ENCODE results near the gene PSME1.
A peak's percentile ranks its signal among the peaks of the same experiment; 100 is the strongest.

PSME1 gene

GRCh38 chr14:24130717-24131548, 5.1 kb upstream of the PSME1 start:
- DNase-seq: no peak

- no peak for DNase-seq
Observed at GRCh38 chr14:24131549-24131966, 4.4 kb upstream of the PSME1 start.

- DNase-seq: peak; percentile 70
Observed at GRCh38 chr14:24132061-24132685, 3.8 kb upstream of the PSME1 start.

- DNase-seq: no peak
Observed at GRCh38 chr14:24132976-24133375, 3.0 kb upstream of the PSME1 start.

GRCh38 chr14:24133735-24134134, 2.3 kb upstream of the PSME1 start:
- DNase-seq: no peak

- no peak for DNase-seq
Observed at GRCh38 chr14:24135584-24135833, 485 bp upstream of the PSME1 start.

- DNase-seq: peak; percentile 25
Observed at GRCh38 chr14:24136684-24137528, 912 bp downstream of the PSME1 start.

- DNase-seq: no peak
Observed at GRCh38 chr14:24137529-24138395, 1.8 kb downstream of the PSME1 start.

GRCh38 chr14:24138396-24139271, 2.6 kb downstream of the PSME1 start:
- DNase-seq: no peak

- DNase-seq: peak; percentile 12
Observed at GRCh38 chr14:24139272-24139934, 3.4 kb downstream of the PSME1 start.

- peak; percentile 100 for DNase-seq
Observed at GRCh38 chr14:24141097-24141880, 5.3 kb downstream of the PSME1 start, which contains the start of gene EMC9. Gene EMC9, minus strand, starts transcription at chr14:24141591. Its CDS starts 287 bp downstream, at chr14:24141304.

GRCh38 chr14:24143511-24143910, 7.5 kb downstream of the PSME1 start:
- no peak for DNase-seq

- no peak for DNase-seq
Observed at GRCh38 chr14:24144451-24144850, 8.5 kb downstream of the PSME1 start.

- no peak for DNase-seq
Observed at GRCh38 chr14:24145219-24145618, 9.2 kb downstream of the PSME1 start.

GRCh38 chr14:24145690-24146452, 9.9 kb downstream of the PSME1 start:
- no peak for DNase-seq

- DNase-seq: peak; percentile 90
Observed at GRCh38 chr14:24146453-24146977, 10.5 kb downstream of the PSME1 start, which contains the start of gene PSME2. Gene PSME2, minus strand, starts transcription at chr14:24146610. Its CDS starts 29 bp downstream, at chr14:24146581.

- DNase-seq: peak; percentile 100
Observed at GRCh38 chr14:24146978-24147760, 11.2 kb downstream of the PSME1 start, which contains the start of gene RNF31. Gene RNF31, plus strand, starts transcription at chr14:24147498. Its CDS starts 201 bp downstream, at chr14:24147699.
